Measurements from ENCODE around the gene CCDC116.
A peak's percentile ranks its signal among the peaks of the same experiment; 100 is the strongest.
"Not testable (repeated sequence)": the region's sequence is repeated elsewhere in the genome, so short reads cannot be mapped to it uniquely, and the experiment has no call there.

Gene CCDC116

DNA sequence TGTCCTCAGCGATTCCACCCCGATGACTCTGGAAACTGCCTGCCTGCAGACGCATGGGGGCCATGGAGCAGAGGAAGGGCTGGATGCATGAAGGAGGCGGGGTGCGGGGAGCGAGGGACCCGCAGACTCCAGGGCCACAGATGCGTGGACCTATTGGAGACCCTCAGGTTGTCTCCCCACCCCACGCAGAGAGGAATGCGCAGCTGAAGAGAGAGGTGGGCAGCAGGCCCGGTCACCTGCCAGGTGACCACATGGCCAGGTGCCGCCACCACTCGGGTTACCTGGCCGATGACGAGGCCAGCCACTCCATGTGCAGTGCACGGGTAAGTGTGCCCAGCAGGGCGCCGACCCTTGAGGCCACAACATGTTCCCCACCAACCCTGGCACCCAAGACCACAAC lies 371 bp downstream of the CCDC116 start:
- no peak for DNase-seq

DNA sequence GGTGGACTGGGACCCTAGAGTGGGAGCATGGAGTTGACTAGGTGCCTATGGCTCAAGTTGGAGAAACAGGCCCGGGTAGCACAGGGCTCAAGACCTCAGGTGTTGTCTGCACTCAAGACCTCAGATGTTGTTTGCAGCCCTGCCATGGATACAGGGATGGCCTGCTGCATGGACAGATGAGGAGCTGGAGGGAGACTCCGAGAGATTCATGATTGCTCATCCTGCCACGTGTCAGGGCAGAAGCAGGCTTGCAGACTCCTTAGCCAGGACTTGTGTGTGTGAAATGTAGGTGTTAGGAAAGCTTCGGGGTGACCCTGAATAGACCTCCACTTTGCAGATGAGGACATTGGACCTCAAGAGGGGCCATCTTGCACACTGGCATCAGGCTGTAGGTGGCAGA lies 921 bp downstream of the CCDC116 start:
- DNase-seq, result no peak

GRCh38 chr22:21634081-21634480 lies 1.5 kb downstream of the CCDC116 start:
- no peak for DNase-seq

DNA sequence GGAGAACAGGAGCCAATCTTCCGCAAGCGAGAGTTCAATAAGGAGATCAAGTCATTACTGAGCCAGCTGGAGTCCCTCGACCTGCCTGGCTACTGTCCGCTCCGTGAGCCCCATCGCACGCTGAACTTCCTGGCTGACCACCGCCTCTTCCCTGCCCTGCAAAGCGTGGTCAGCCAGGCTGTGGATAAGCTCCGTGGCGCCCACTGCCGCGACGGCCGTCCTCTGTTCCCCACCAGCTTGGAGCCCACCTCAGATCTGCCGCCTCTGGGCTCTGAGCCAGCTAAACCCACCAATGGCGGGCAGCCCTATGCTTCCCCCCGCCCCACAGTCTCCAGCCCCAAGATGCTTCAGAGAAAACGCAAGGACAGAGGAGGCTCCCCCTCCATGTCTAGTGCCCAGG lies 2.3 kb downstream of the CCDC116 start:
- DNase-seq, result no peak

GRCh38 chr22:21635771-21636510 lies 3.4 kb downstream of the CCDC116 start:
- DNase-seq, result no peak

DNA sequence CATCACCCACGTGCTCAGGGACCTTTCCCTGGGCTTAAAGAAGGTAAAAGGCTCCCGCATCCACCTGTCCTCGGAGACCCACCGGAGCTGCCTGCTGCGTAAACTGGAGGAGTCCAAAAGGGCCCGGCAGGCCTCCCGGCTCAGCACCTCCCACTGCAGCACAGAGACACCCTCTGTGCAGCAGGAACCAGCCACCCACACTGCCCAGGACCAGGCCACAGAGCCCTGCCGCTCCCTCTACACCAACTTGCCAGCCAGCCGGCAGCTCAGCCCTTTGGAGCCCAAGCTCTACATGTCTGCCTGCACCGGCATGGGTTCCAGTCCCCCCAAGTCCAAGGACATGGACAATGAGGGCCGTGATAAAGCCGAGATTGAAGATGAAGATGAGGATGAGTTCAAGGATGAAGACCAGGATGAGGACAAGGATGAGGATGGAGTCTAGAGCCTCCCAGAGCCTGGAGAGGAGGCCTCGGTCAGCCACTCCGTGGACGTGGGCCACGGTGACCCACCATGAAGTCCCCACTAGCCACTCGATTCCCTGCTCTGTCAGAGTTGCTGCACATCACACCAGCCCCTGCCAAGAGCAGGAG lies 4.2 kb downstream of the CCDC116 start:
- no peak for DNase-seq

GRCh38 chr22:21637450-21637849 lies 4.9 kb downstream of the CCDC116 start:
- not testable (repeated sequence) for DNase-seq

DNA sequence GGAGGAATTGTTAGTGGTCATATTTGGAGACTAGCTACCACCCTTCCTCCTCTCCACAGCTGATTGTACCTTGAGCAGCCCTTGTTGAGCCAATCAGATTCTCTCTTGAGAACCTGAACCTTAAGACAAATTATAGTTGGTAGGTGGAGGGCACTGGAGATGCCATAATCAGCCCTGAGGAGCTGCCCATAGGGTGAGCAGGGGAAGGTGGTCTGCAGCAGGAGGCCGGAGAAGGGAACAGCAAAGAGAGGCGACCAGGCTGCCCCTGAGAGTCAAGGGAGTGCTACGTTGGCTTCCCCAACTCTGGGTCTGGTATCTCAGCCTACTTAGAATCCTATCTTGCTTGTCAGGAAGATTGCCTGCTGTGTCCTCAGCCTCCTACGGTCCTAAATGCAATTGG lies 6.8 kb downstream of the CCDC116 start:
- no peak for DNase-seq

GRCh38 chr22:21640810-21641209 lies 8.2 kb downstream of the CCDC116 start:
- DNase-seq, result no peak

GRCh38 chr22:21641417-21641788 lies 8.8 kb downstream of the CCDC116 start:
- peak in 1 of 2 experiments; percentile 30 for DNase-seq

DNA sequence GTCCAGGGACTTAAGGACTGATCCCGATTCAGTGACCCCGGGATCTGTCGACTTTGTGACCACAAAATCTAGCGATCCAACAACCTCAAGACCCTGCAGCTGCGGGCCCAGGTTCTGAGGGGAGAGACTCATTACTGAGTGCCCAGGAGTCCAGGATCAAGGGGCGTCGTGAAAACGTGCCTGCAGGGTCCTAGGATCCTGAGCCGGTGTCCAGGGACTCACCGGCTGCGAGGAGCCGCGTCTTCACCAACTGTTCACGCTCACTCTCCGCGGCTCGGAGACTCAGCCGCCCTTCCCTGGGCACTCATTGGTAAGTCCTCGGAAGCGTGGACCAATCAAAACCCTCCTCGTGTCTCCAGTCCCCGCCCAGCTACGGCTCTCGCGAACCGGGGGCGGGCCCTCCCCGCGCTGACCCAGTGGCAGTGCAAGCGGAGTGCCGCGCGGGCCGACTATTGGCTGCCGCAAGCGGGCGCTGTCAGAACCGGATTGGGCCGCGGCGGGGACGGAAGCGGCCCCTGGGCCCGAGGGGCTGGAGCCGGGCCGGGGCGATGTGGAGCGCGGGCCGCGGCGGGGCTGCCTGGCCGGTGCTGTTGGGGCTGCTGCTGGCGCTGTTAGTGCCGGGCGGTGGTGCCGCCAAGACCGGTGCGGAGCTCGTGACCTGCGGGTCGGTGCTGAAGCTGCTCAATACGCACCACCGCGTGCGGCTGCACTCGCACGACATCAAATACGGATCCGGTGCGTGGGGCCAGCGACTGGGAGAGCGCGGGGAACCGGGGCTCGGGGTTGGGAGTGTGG lies 9.4 kb downstream of the CCDC116 start, which contains the start of gene SDF2L1:
SDF2L1 (plus strand) TSS at position 514 of the 795 bp plus-strand sequence; CDS start at position 549, 35 bp downstream.
- peak; percentile 92 to 96 for DNase-seq

- DNase-seq, result peak; percentile 52 to 57
Measured at GRCh38 chr22:21642584-21643448, 10.3 kb downstream of the CCDC116 start.

DNA sequence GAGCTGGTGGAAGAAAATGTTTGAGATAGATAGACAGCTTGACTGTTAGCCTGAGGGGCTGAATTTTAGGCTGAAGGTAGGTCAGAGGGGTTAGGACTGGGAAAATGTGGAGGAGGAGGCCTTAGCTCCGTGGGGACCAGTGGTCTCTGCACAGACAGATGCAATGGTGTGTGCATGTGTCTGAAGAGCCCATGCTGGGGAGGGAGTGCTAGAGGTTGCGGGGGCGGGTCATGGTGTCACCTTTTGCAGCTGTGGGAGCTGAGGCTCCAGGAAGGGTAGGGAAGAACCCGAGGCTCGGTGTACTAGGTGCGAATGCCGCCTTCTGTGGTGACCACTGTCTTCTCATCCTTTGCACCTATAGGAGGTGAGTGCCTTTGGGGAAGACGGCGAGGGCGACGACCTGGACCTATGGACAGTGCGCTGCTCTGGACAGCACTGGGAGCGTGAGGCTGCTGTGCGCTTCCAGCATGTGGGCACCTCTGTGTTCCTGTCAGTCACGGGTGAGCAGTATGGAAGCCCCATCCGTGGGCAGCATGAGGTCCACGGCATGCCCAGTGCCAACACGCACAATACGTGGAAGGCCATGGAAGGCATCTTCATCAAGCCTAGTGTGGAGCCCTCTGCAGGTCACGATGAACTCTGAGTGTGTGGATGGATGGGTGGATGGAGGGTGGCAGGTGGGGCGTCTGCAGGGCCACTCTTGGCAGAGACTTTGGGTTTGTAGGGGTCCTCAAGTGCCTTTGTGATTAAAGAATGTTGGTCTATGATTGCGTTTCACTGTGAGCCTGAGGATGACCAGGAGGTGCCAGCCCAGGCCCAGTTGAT lies 11.2 kb downstream of the CCDC116 start:
- DNase-seq, result no peak

GRCh38 chr22:21645513-21645912 lies 13.0 kb downstream of the CCDC116 start:
- not testable (repeated sequence) for DNase-seq

DNA sequence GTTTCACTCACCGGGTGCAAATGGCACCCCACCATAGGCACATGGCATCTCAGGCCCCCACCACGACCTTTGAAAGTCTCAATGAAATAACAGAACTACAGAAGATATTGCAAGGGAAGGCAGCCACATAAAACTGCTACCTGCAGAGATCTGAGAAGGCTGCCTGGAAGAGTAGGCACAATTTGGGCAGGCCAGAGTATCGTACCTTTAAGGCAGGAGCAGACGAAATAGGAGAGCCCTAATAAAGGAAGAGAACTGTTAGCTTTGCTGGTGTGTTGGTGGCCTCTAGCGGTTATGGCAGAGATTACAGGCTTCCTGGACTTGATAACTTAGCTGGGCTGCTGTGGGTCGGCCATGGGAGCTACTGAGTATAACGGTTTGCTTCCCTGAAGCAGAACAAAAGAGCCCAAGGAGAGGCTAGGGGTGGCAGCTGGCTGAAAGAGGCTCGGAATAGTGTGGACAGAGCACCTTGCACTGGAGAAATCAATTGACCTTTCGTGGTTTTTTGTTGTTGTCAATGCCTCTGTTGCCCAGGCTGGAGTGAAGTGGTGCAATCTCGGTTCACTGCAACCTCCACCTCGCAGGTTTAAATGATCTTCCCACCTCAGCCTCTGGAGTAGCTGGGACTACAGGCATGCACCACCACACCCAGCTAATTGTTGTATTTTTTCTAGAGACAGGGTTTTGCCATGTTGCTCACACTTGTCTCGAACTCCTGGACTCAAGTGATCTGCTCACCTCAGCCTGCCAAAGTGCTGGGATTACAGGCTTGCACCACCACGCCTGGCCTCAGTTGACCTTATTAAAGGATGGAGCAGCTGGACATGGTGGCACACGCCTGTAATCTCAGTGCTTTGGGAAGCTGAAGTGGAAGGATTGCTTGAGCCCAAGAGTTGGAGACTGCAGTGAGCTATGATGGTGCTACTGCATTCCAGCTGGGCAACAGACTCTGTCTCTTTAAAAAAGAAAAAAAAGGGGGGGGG lies 14.3 kb downstream of the CCDC116 start:
- DNase-seq, result peak; percentile 37 to 48

- DNase-seq, result no peak
Measured at GRCh38 chr22:21650280-21650679, 17.7 kb downstream of the CCDC116 start.

GRCh38 chr22:21650823-21651520 lies 18.4 kb downstream of the CCDC116 start:
- DNase-seq, result no peak

GRCh38 chr22:21651521-21652009 lies 19.0 kb downstream of the CCDC116 start:
- DNase-seq, result no peak

DNA sequence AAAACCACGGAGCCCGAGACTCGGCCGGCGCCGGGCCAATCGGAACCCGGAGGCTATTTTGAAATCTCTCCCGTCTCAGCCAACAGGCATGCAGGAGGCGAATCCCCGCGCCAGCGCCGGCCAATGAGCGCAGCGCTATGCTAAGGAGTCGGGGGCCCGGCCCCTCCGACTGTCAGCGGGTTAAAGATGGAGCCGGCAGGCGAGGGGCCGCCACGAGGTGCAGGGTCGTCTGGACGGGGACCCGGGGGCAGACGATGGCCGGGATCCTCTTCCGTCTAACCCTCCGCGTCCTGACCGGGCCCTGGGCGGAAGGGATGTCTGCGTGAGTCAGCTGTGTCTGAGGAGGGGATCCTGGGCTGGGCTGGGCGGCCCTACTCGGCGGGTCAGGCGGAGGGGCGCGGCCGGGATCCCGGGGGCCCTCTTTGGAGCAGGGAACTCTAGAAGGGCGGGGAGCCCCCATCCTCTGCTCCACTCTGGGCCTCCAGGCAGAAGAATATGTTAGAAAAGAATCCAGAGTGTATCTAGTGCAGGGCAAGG lies 19.5 kb downstream of the CCDC116 start:
- DNase-seq, result peak; percentile 71 to 83
